Suprapubic skin (tissue), 3 donors: ENCODE results near the gene RAPH1.

Source experiments
- POLR2A ChIP-seq, 2 donors: fragments of 450-650 bp; IDR thresholded peaks; one replicate each; pipeline ENCODE4 v1.6.1; 2017; ENCODE audit warnings: antibody characterized with exemption in 2 of 2, mild to moderate bottlenecking in 2 of 2, moderate library complexity in 2 of 2
- TF ChIP-seq, protein P1 (sequence below), 2 donors: fragments of 200-600 bp in 1 of 2; fragments of 450-650 bp in 1 of 2; sonication (generic) in 1 of 2; IDR thresholded peaks; one replicate each; pipeline ENCODE4 v1.5.1; 2016 to 2019; ENCODE audit warnings: antibody characterized with exemption in 2 of 2, mild to moderate bottlenecking in 1 of 2, moderate library complexity in 1 of 2

GRCh38 chr2:203360833-203361430 is 174.2 kb downstream of the RAPH1 start:
- TF ChIP-seq, protein P1, sequence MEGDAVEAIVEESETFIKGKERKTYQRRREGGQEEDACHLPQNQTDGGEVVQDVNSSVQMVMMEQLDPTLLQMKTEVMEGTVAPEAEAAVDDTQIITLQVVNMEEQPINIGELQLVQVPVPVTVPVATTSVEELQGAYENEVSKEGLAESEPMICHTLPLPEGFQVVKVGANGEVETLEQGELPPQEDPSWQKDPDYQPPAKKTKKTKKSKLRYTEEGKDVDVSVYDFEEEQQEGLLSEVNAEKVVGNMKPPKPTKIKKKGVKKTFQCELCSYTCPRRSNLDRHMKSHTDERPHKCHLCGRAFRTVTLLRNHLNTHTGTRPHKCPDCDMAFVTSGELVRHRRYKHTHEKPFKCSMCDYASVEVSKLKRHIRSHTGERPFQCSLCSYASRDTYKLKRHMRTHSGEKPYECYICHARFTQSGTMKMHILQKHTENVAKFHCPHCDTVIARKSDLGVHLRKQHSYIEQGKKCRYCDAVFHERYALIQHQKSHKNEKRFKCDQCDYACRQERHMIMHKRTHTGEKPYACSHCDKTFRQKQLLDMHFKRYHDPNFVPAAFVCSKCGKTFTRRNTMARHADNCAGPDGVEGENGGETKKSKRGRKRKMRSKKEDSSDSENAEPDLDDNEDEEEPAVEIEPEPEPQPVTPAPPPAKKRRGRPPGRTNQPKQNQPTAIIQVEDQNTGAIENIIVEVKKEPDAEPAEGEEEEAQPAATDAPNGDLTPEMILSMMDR (IDR thresholded peaks at IDR 0.05) = no peak
- no peak for TF ChIP-seq POLR2A (IDR thresholded peaks at IDR 0.05)
